ENCODE measurements around the gene KLHL6. TPM values are rescaled to one million over a fixed set of nuclear protein-coding genes. Genes with fewer than 3 reads are reported as not detected.

Gene KLHL6
- total RNA-seq, 1 experiment from 2014 or later = not detected

DNA sequence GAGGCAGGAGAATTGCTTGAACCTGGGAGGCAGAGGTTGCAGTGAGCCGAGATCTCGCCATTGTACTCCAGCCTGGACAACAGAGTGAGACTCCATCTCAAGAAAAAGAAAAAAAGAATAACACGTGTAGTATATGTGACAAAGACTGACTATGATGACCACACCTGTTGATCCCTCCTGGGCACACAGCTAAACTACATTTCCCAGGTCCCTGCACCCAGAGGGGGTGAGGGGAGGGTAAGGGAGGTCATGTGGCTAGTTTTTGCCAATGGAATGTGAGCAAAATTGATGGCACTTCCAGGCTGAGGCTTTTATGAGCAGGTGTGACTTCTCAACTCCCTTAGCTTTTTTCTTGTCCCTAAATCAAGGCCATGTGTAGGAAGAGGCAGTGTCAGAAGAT lies 58.2 kb downstream of the KLHL6 start:
- H2AK5ac ChIP-seq (ENCODE audit: insufficient read length, low read length) = no peak overlapping the region
- no peak overlapping the region for H3K56ac ChIP-seq (ENCODE audit: insufficient read length, low read depth, low read length)
- H3K9me3 ChIP-seq (ENCODE audit: control insufficient read depth, low read depth, low read length) = no peaks in the 10 kb centered on the region
- H3T11ph ChIP-seq (ENCODE audit: low read length) = no peak overlapping the region
- Mint-ChIP-seq H3K27me3 (ENCODE audit: low read depth) (no peaks in the 10 kb centered on the region), H3K4me1 (no peaks in the 10 kb centered on the region), H3K36me3 (ENCODE audit: insufficient read depth in 1 of 3, low read depth in 3 of 3) (no peaks in the 10 kb centered on the region), H3K4me3 (no peak overlapping the region), H3K27ac (no peak overlapping the region), H3K9me3 (no peaks in the 10 kb centered on the region)
- H3K27ac ChIP-seq (ENCODE audit: insufficient read length, low read depth, low read length) = no peak overlapping the region
- DNase-seq = no peak
- H3K23ac ChIP-seq (ENCODE audit: insufficient read length, low read depth, low read length) = no peak overlapping the region
- no peak overlapping the region for H3K18ac ChIP-seq (ENCODE audit: insufficient read length, low read depth, low read length)
- no peaks in the 10 kb centered on the region for H4K20me1 ChIP-seq (ENCODE audit: control insufficient read depth, insufficient read depth, insufficient read length)
- no peaks in the 10 kb centered on the region for H3K27me3 ChIP-seq (ENCODE audit: insufficient read depth, low read length)
- no peak overlapping the region for H4K91ac ChIP-seq (ENCODE audit: insufficient read length, low read depth, low read length)
- no CpG with 5 or more reads among the region's 3 CpGs for WGBS (ENCODE audit: extremely low coverage, insufficient read length, low lambda C conversion rate)
- no peak overlapping the region for H3K4ac ChIP-seq (ENCODE audit: low read depth, low read length)
- no peak overlapping the region for H2BK12ac ChIP-seq (ENCODE audit: insufficient read length, low read depth, low read length)
- H2AFZ ChIP-seq (ENCODE audit: low read length) = no peak overlapping the region
- no peak overlapping the region for H3K9ac ChIP-seq (ENCODE audit: extremely low read depth, insufficient read length, low read length)
- no peak overlapping the region for H2BK15ac ChIP-seq (ENCODE audit: low read depth, low read length)
- no peak overlapping the region for H4K5ac ChIP-seq (ENCODE audit: insufficient read length, low read depth, low read length)
- no peak overlapping the region for H3K4me2 ChIP-seq (ENCODE audit: insufficient read depth, insufficient read length, low read length)
- no peaks in the 10 kb centered on the region for H3K4me1 ChIP-seq (ENCODE audit: insufficient read depth, low read length)
- no peak overlapping the region for H2BK20ac ChIP-seq (ENCODE audit: low read depth, low read length, poor library complexity, severe bottlenecking)
- H3K79me2 ChIP-seq (ENCODE audit: insufficient read depth, low read length) = no peaks in the 10 kb centered on the region
- H3K79me1 ChIP-seq (ENCODE audit: insufficient read depth, low read depth, low read length, poor library complexity, severe bottlenecking) = no peaks in the 10 kb centered on the region
- no peak for TF ChIP-seq CTCF (conservative IDR thresholded peaks at IDR 0.05)
- H2BK5ac ChIP-seq (ENCODE audit: insufficient read length, low read length) = no peak overlapping the region
- H4K8ac ChIP-seq (replicated peaks; ENCODE audit: insufficient read length, low read depth, low read length) = no peak overlapping the region
- no peaks in the 10 kb centered on the region for H3K23me2 ChIP-seq (ENCODE audit: insufficient read length, low read depth, low read length, poor library complexity, severe bottlenecking)
- H3K14ac ChIP-seq (ENCODE audit: insufficient read depth, low read length) = no peak overlapping the region
- H2BK120ac ChIP-seq (ENCODE audit: low read depth, low read length, poor library complexity, severe bottlenecking) = no peak overlapping the region

All from H9 (cell line).